DMS53 treated with DMSO at 0.1 percent for 48 hours (cell line): Measurements from ENCODE around the gene ALDH3B2.
"Not testable (repeated sequence)": the region's sequence is repeated elsewhere in the genome, so short reads cannot be mapped to it uniquely, and the experiment has no call there.

Experiments
- DNase-seq: peaks from one replicate; lab custom pipeline; 2025; ENCODE audit not compliant: unreplicated experiment; lab: John Stamatoyannopoulos, UW

Gene ALDH3B2

DNA sequence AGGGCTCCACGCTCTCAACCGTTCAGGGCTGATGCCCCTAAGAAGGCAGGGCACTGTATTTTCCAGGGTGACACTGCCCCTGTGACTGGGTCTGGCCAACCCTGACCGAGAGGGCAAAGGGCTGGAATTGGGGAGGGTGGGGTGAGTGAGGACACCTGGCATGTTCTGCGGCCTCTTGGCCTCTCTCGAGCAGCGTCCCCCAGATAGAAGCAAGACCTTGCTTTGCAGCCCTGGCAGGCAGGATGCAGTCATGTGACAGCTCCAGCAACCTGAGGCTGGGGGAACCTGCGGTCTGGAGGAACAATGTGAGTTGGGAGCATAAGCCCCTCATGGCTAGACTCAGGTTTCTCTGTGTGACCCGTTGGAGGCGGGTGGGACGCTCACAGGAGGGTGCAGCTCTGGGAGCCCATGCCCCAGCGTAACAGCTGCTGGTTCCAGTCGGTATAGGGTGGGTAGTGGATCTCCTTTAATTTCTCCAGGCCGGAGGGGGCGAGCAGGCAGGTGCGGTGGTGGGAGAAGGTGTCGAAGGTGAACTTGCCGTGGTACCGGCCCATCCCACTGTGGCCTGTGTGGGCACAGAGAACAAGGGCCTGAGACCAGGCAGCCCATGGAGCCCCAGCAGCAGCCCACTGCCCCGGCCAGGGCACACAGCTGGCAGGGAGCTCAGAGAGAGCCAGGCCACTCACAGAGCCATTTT is 11.4 kb downstream of the ALDH3B2 start:
- no peak for DNase-seq

DNA sequence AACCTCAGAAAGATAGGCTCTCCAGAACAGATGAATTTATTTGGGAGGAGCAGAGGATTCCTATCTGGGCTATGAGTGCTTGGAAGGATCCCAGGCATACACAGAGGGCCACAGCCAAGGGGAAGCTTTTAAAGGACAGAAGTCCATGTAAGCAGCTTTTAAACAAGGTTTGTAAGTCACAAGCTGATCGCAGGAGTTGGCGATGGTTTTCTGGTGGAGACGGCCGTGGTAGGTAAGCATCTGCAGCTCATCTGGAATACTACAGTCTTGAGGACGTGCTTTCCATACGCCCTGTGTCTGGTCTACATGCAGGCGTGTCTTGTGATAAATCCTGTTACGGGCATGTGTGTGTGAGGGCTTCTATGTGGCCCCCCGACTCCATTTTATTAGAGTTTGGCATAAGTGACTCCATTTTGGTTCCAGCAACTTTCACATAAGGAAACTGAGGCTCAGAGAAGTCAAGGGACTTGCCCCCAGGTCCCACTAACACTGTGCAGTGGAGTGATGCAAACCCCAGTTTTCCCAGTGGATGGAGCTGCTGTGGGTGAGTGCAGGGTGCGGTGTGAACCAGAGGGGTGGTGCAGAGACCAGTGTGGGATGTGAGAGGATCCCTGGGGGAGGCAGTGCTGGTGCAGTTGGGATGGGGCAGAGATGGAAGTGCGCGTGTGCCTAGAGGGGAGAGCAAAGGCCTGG is 12.1 kb downstream of the ALDH3B2 start:
- DNase-seq = no peak

DNA sequence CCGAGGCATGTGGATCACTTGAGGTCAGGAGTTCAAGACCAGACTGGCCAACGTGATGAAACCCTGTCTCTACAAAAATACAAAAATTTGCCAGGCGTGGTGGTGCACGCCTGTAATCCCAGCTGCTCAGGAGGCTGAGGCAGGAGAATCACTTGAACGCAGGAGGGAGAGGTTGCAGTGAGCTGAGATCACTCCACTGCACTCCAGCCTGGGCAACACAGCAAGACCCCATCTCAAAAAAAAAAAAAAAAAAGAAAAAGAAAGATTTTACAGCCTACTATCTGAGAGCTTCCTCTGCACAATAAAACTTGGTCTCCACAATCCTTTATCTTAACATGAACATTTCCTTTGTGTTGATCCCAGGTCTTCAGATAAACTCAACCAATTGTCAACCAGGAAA is 13.7 kb downstream of the ALDH3B2 start:
- DNase-seq = not testable (repeated sequence)

DNA sequence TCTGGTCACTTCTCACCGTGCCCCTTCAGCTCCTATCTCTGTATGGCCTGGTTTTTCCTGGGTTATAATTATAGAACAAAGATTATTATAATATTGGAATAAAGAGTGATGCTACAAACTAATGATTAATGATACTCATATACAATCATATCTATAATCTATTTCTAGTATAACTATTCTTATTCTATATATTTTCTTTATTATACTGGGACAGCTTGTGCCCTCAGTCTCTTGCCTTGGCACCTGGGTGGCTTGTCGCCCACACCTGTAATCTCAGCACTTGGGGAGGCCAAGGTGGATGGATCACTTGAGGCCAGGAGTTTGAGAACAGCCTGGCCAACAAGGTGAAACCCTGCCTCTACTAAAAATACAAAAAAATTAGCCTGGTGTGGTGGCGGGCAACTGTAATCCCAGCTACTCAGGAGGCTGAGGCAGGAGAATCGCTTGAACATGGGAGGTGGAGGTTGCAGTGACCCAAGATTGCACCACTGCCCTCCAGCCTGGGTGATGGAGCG is 14.7 kb downstream of the ALDH3B2 start:
- DNase-seq = not testable (repeated sequence)

DNA sequence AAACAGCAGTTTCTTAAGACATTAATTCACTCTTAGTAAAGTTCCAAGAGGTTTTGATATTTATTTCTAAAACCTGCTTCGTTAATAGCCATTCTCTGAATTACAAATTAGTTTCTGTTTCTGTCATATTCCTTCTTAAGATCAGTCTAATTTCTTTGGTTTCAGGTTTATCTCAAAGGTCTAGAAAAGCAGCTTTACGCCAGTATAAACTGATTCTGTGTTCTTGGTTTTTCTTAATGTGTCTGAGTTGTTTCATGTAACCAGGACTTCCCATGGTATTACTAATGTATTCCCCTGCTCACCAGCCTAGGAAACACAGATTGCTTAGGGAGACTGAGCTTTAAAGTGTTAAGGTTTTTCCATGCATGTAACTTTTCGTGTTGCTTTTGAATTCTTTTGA is 17.1 kb downstream of the ALDH3B2 start:
- DNase-seq = no peak

DNA sequence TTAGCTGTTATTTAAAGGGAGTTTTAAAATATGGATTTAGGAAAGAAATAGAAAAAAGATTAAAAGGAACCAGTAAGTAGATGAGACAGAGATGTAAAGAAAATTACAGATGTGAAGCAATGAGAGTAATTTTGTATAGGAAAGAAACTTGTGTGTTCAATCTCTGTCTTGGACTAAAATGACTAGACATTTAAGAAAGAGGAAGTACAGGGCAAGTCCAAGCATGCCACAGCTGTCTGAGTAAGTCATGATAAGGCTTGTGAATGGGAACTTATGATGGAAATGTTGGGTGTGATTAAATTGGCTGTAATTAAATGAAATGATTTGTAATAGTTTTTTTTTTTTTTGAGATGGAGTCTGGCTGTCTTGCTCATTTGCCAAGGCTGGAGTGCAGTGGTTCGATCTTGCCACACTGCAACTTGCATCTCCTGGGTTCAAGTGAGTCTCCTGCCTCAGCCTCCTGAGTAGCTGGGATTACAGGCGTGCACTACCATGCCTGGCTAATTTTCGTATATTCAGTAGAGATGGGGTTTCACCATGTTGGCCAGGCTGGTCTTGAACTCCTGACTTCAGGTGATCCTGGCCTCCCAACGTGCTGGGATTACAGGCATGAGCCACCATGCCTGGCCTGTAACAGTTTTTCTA is 18.0 kb downstream of the ALDH3B2 start:
- no peak for DNase-seq

DNA sequence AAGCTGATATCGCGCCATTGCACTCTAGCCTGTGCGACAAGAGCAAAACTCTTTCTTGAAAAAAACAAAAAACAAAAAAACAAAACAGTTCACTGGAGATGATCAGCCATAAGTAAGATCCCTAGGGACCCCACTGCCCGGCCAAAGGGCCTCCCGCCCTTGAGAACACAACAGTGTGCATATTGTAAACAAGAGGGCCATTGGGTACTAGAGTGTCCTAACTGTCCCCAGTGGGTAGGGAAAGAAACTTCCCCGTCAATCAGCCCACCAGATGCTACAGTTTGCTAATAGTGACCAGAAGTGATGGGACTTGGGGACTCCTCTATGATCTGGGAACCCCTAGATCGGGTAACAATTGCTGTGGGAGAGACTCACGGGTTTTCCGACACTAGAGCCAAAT is 20.2 kb downstream of the ALDH3B2 start:
- no peak for DNase-seq

DNA sequence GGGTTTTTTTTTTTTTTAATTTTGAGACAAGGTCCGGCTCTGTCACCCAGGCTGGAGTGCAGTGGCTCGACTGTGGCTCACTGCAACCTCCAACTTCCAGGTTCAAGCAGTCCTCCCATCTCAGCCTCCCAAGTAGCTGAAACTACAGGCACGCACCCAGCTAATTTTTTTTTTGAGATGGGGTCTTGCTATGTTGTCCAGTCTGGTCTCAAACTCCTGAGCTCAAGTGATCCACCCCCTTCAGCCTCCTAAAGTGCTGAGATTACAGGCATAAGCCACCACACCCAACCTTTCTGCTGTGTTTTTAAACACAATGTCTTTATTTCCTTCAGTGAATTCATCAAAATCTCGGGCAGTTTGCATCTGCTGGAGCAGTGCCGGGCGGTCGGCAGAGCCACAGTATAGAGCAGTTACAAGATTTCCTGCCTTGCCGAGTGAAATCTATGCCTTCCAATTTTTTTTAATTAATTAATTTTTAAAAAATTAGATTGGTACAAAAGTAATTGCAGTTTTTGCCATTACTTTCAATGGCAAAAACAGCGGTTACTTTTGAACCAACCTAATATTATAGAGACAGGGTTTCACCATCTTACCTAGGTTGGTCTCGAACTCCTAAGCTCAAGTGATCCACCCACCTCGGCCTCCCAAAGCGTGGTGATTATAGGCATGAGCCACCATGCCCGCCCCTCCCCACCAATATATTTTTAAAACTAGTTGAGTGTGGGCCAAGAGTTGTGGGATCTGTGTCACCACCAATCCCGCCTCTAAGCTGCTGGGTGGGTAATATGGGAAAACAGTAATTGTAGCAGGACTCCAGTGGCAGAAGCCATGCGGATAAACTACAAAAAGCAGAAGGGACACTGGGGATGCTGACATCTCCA is 21.2 kb downstream of the ALDH3B2 start:
- no peak for DNase-seq

DNA sequence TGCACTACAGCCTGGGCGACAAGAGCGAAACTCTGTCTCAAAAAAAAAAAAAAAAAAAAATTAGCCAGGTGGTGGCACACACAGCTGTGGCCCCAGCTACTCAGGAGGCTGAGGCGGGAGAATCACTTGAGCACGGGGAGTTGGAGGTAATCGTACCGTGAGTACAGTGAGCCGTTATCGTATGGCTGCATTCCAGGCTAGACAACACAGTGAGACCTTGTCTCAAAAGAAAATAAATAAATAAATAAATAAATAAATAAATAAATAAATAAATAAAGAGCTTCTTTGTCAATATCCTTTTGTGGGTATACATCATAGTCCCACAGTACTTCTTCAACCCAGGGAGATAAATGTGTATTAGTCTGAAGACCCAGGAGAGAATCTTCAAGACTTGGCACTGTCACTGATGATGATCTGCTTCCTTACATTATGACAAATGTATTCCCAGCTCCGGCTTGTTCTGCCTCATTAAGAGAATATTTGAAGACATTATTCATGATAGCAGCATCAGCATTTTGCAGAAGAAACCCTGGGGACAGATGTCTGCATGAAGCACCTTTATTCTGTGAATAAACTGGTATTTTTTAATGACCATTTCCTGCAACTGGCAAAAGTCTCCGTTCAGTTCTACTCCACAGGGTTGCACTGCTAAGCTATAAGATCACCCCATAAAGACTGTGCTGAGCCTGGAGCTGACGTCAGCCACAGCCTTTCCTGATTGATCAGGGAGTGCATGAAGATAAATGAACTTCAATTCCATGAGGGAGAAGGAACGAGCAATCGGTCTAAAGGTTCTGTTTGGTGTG is 22.2 kb downstream of the ALDH3B2 start:
- DNase-seq = no peak

DNA sequence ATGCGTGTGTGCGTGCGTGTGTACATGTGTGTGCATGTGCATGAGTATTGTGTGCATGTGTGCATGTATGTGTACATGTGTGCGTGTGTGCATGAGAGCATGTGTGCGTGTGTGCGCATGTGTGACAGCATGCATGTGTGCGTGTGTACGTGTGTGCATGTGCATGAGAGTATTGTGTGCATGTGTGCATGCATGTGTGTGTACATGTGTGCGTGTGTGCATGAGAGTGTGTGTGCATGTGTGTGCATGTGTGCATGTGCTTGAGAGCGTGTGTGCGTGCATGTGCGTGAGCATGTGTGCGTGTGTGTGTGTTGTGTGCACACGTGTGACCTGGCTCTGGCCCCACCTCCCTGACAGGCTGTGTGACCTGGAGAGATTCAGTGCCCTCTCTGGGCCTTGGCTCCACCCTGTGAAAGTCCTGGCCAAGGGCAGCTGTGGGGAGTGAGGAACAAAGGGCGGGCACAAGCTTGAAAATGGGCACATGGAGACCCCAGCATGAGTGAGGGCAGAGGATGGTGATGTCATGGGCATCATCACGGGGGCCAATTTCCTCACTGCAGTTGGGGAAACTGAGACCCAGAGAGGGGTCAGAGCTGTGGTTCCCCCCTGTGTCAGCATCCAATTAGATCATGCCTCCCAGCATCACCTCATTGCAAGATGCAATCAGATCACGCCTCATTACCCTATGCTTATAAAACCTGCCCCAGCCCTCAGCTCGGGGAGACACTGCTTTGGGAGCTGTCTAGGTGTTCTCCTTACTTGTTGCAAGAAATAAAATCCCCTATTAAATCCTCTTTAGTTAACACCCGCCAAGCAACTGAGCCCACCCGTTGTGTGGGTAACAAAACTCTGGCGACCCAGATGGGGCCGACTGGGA is 24.6 kb downstream of the ALDH3B2 start:
- DNase-seq = no peak

DNA sequence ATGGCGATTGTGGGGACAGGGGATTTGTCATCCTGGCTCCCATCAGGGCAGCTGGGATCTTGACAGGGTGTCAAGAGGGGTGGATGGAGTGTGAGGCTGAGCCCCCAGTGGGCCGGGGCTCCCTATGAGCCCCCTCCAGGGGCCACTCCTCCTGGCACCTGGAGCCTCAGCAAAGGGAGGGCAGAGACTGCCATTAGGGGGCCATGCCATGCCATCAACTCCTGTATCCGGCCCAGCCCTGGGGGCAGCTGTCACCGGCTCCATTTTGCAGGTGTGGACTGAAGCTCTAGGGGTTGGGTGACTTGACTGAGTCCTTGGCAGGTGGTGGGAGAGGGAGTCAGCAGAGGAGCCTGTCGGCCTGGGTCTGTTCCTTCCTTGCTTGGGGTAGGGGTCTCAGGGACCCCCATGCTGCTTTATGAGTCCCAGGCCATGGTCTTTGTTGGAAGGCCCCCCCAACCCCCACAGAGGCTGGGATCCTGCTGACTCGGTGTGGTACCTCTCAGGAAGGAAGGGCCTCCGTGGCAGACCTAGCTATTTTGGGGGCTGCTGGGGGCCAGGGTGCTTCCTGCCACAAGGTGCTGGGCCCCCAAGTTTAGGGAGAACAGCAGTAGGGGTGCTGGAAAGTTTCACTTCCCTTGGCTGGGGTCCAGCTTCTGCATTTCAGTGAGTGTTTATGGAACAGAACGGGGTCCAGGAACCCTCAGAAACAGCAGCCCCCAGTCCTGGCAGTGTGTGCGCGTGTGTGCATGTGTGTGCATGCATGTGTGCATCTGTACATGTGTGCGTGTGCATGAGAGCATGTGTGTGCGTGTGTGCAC is 25.4 kb downstream of the ALDH3B2 start:
- DNase-seq = no peak

DNA sequence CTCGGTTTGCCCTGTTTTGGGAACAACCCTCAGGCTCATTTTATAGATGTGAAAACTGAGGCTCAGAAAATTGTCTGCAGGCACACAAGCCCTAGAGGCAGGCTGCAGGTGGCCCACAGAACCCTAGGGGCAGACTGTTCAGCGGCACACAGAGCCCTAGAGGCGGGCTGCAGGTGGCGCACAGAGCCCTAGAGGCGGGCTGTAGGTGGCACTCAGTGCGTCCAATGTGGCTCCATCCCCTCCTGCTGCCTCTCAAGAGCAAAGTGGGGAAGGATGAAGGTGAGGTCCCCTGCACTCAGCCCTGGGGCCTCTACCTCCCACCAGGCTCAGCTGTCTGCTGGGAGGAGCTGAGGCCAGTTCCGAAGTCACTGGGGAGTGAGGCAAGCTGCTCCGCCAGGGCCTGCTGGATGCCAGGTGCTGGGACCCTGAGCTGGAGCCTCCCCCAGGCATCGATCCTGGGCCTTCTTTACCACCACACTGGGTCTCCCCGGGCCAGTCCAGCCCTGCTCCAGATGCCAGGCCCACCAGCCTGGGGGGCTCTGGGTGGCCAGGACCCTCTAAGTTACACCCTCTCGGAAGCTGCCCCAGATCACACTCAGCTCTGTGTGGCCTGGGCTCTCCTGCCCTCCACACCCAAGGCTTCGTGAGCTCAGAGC is 26.2 kb downstream of the ALDH3B2 start:
- peak; percentile 17 for DNase-seq

DNA sequence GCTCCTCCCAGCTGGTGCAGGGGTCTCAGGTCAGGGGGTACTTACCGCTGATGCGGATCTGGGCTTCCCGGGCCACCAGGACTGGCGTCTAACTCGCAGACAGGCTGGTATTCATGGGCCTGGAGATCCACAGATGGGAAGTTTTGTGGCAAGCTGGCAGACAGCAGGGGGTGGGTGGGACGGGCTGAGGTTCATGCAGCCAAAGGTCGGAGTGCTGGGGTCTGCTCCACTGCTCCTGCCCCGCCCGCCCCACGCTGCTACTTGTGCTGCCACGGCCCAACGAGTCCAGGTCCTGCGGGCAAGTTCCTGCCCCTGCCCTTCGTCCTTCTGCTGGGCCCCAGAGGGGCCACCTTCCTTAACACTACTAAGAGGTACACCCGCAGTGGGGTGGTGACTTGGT is 27.0 kb downstream of the ALDH3B2 start:
- DNase-seq = no peak

DNA sequence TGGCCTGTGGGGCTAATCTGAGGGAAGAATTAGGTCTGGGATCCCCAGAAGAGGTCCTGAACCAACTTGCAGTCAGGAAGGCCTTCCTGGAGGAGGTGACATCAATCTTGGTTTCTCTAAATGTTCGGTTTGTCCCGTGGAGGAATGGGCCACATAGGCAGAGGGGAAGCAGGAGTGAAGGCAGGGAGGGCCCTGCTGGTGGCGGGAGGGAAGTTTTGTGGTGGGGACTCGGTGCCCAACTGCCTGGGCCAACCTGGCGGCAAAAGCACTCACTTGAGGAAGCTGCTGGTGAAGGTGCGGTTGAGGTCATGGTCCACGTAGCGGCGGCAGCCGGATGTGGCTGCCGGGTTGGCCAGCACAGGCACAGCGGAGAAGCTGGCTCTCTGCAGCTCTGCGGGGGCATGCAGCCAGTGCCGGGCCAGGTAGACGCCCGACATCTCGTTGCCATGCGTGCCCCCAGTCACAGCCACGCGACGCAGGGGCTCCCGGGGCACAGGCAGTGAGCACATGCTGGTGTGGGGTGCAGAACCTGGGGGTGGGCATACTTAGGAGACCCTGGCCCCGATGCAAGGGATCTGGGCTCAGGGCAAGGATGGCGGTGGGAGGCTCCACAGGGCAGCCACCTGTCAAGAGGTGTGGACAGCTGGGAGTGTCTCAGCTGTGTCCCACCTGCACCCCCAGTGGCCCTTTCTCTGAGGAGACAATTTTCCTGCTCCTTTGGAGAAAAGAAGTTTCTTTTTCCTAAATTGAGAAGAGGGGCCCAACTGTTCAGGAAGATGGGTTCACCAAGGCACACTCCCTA is 27.7 kb downstream of the ALDH3B2 start:
- DNase-seq = no peak

DNA sequence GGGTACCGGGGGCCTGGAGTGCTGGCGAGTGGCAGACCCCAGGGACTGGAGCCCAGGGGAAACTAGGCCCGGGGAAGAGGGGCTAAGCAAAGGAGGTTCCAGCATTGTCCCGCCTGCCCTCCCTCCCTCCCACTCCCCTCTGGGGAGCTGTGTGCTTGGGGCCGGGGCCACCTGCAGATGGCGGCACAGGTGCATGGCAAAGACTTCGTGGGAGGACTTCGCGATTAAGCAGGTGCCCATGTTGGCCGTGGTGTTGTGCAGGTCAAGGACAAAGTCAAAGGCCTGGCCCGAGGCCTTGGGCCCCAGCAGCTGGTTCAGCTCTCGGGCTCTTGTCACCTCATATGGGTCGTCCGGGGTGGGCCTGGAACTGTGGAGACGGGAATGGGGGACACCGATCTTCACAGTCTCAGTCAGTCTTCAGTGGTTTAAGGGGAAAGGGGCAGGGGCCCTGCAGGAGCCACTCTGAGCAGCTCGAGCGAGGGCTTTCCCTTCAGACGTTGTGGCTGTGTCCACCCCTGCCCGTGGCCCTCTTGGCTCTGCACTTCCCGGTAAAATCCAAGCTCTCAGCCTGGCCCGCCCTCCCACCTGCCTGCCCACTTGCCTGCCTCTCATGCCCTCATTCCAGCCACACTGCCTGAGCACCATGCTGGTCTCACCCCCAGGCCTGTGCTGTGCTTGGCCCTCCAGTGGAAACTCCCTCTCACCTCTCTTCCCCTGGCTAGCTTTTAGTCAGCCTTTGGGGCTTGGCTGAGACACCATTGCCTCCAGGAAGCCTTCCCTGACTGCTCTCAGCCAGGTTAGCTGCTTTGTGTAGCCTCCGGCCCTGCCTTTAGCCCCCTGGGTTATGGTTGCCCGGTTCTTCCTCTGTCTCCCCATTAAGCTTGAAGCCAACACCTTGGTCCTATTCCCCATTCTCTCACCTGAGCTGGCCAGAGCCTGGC is 28.6 kb downstream of the ALDH3B2 start:
- DNase-seq = no peak
